Ovary (tissue), 9 donors: ENCODE measurements around the gene MRTO4. TPM values are rescaled to one million over a fixed set of nuclear protein-coding genes. Genes with fewer than 3 reads are reported as not detected.
"Not testable (repeated sequence)": the region's sequence is repeated elsewhere in the genome, so short reads cannot be mapped to it uniquely, and the experiment has no call there.

Experiments
- DNase-seq, 5 donors: peaks; one replicate each; pipeline ENCODE4 v3.0.0-alpha.2; 2019 to 2020
- H3K27ac ChIP-seq, 2 donors: fragments of 200-600 bp; one replicate each; pipeline versions ENCODE4 v1.5.1 to v1.8.0; 2019 to 2022
- H3K27me3 ChIP-seq: fragments of 200-600 bp; one replicate; pipeline ENCODE4 v1.8.0; 2022
- H3K36me3 ChIP-seq: fragments of 200-600 bp; sonication (generic); one replicate; pipeline ENCODE4 v1.5.1; 2019
- H3K4me1 ChIP-seq: one replicate; pipeline ENCODE4 v1.8.1; 2013; ENCODE audit warnings: mild to moderate bottlenecking, moderate library complexity; ENCODE audit not compliant: insufficient read depth
- H3K4me3 ChIP-seq: fragments of 200-600 bp; sonication (generic); one replicate; pipeline ENCODE4 v1.5.1; 2017
- H3K9me3 ChIP-seq, 2 donors: fragments of 200-600 bp in 1 of 2; sonication (generic) in 1 of 2; one replicate each; pipeline versions ENCODE4 v1.5.1 to v1.8.1; 2013 to 2019; ENCODE audit warnings: mild to moderate bottlenecking in 1 of 2, moderate library complexity in 1 of 2
- CTCF ChIP-seq, 3 donors: fragments of 450-650 bp in 2 of 3; fragments of 200-600 bp in 1 of 3; IDR thresholded peaks; one replicate each; pipeline versions ENCODE4 v1.5.1 to v1.8.0; 2016 to 2022; ENCODE audit warnings: antibody characterized with exemption in 3 of 3, mild to moderate bottlenecking in 1 of 3
- EP300 ChIP-seq: sonication (generic); formaldehyde crosslinking; IDR thresholded peaks from one replicate; pipeline ENCODE4 v1.6.1; 2017; ENCODE audit warnings: antibody characterized with exemption
- POLR2A ChIP-seq: fragments of 450-650 bp; IDR thresholded peaks from one replicate; pipeline ENCODE4 v1.6.1; 2017; ENCODE audit warnings: antibody characterized with exemption, mild to moderate bottlenecking, moderate library complexity
- WGBS, 3 donors: extraction: QIAGEN DNeasy Blood & Tissue Kit in 1 of 3; methylation state at CpG; one replicate each; pipeline versions ENCODE4 v1.1.5 to v1.1.7; 2013 to 2017; 5-methylcytosine and 5-hydroxymethylcytosine counted together
- intact Hi-C, 4 donors: fragments of 100-400 bp; cut with DNase I; formaldehyde crosslinking; loops; one replicate each; pipeline versions ENCODE4 v1.11.0 to v1.15.1; 2022 to 2023
- polyA plus RNA-seq, 2 donors: library from polyadenylated mRNA; stranded (reverse); fragments of 200-250 nt in 1 of 2; fragments of 350-450 nt in 1 of 2; fragmentation: Illumina TruSeq in 1 of 2; extraction: RNeasy Lipid Tissue Mini Kit (QIAGEN cat#74804) in 1 of 2; gene quantifications; one replicate each; pipeline ENCODE4 v1.2.3, GENCODE V29; 2013 to 2014
- total RNA-seq, 7 donors: library from RNA; depleted of rRNA in 2 of 7; stranded (reverse); fragments of >200 nt in 2 of 7; fragmentation: NEBNext Ultra II Directional in 3 of 7; extraction: Animal tissue kit (Norgen Biotek cat#: 25700) in 3 of 7; gene quantifications; one replicate each; pipeline versions ENCODE4 v1.1.0 to v1.2.4, GENCODE V29; 2016 to 2023
- donor health status: DM: no; HTN: no; CAD: no; lungs with moderate emphysema.
- donor health status: DM: no; HTN: no; CAD: no.
- donor health status: Bipolar disorder and iron deficiency.
- donor health status: DM: yes; HTN: yes; CAD: no.
- donor health status: DM: no; HTN: no; CAD: no.
- donor health status: DM: yes; HTN: yes; CAD: no.

Gene MRTO4
- total and polyA plus RNA-seq, 9 donors: 14.3 to 49.1 (median 26.4) TPM

DNA sequence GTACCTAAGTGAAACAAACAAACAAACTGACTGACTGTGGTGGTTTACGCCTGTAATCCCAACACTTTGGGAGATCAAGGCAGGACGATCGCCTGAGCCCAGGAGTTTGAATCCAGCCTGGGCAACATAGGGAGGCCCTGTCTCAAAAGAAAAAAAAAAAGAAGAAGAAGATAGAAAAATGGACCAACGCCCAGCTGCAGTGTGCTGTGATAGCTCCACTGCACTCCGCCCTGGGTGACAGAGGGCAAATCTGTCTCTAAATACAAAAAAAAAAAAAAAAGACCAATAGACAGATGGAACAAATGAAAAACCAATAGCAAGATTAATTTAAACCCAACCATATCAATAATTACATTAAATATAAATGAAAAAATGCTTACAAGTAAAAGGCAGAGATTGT lies 23.0 kb downstream of the MRTO4 start:
- no peak for DNase-seq
- WGBS, 3 donors: 94 to 96% (median 96%) methylated on average over 5 of the region's 5 CpGs
- no peaks in the 10 kb centered on the region for H3K27me3 ChIP-seq
- intact Hi-C loops: no loop called here
- TF ChIP-seq CTCF (IDR thresholded peaks at IDR 0.05) (no peak), POLR2A (no peak), EP300 (no peak)
- H3K9me3 ChIP-seq: no peaks in the 10 kb centered on the region
- H3K4me1 ChIP-seq: no peaks in the 10 kb centered on the region
- H3K36me3 ChIP-seq: no peaks in the 10 kb centered on the region
- no peak overlapping the region for H3K4me3 ChIP-seq
- H3K27ac ChIP-seq: no peak overlapping the region

GRCh38 chr1:19283891-19284290 lies 32.3 kb downstream of the MRTO4 start:
- Histone ChIP-seq H3K9me3 (no peaks in the 10 kb centered on the region), H3K27ac (no peak overlapping the region), H3K36me3 (no peaks in the 10 kb centered on the region), H3K4me3 (no peak overlapping the region), H3K4me1 (peaks cover 3% of the 10 kb centered on the region), H3K27me3 (no peaks in the 10 kb centered on the region)
- TF ChIP-seq CTCF (IDR thresholded peaks at IDR 0.05) (no peak), EP300 (no peak), POLR2A (no peak)
- 93 to 98% (median 97%) methylated on average over 9 of the region's 9 CpGs for WGBS, 3 donors
- intact Hi-C loops: no loop called here
- no peak for DNase-seq

DNA sequence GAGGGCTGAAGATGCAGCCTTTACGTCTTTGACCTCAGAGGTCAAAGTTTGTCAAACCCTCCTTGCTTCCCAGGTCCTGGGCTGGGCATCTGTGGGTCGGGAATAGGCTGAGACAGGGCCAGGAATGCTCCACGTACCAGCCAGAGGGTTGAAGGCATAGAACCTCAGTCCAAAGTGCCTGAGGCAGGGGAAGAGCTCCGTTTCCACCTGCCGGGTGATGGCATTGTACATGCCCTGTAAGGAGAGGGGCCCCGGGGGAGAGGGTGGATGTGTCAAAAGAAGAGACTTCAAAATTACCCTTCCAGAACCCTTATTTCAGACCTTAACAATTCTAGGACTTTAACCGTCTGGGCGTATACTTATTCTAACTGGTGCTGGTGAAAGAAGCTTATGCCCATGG lies 33.3 kb downstream of the MRTO4 start:
- Histone ChIP-seq H3K9me3 (no peaks in the 10 kb centered on the region), H3K27ac (no peak overlapping the region), H3K36me3 (no peaks in the 10 kb centered on the region), H3K4me3 (no peak overlapping the region), H3K27me3 (no peaks in the 10 kb centered on the region), H3K4me1 (peaks cover 4% of the 10 kb centered on the region)
- WGBS, 3 donors: 88 to 97% (median 92%) methylated on average over 8 of the region's 8 CpGs
- intact Hi-C loops: no loop called here
- DNase-seq: no peak
- TF ChIP-seq POLR2A (no peak), EP300 (no peak), CTCF (IDR thresholded peaks at IDR 0.05) (no peak)

DNA sequence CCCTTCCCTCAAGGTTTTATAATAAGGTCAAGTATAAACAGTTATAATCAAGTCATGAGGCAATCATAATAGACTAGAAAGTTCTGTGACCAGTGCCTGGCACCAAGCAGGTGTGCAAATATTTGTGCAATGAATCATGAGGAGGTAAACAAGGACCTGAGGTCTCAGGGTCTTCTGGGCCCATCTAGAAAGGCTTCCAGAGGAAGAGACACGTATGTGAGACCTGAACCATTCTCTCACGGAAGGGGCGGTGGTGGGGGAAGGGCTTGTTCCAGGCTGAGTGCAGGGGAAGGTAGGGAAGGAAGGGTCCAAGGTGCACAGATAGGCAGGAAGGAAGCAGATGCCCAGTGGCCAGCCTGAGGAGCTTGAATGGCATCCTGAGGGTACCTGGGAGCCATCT lies 33.8 kb downstream of the MRTO4 start:
- WGBS, 3 donors: 81 to 98% (median 94%) methylated on average over 3 of the region's 3 CpGs
- H3K36me3 ChIP-seq, H3K27ac ChIP-seq, H3K4me3 ChIP-seq, H3K27me3 ChIP-seq, H3K9me3 ChIP-seq, DNase-seq, intact Hi-C loops, H3K4me1 ChIP-seq: not testable (repeated sequence)

GRCh38 chr1:19285807-19286206 lies 34.2 kb downstream of the MRTO4 start:
- DNase-seq, H3K36me3 ChIP-seq, H3K9me3 ChIP-seq, H3K27me3 ChIP-seq, H3K4me1 ChIP-seq, intact Hi-C loops, H3K4me3 ChIP-seq, H3K27ac ChIP-seq: not testable (repeated sequence)
- 76 to 98% (median 93%) methylated on average over 3 of the region's 3 CpGs for WGBS, 3 donors
